ENCODE results near the gene ITGA11.

ITGA11 gene

GRCh38 chr15:68326711-68327354, 105.1 kb downstream of the ITGA11 start:
- no peak for DNase-seq

GRCh38 chr15:68325726-68326125, 106.2 kb downstream of the ITGA11 start:
- DNase-seq = no peak

DNA sequence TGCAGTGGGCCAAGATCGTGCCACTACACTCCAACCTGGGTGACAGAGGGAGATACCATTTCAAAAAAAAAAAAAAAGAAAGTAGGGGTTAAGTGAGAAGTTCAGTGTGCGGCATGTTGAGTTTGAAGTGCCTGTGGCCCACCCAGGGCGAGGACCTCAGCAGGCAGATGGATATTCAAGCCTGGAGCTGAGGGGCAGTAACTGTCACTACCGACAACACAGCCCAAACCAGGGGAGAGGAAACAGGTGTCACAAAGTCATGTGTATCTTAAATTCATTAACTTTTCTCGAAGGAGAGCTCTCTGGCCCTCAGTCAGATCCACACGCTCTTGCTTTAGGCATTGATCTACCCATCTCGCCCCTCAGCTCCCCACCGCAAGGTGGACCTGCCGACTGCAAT, 109.2 kb downstream of the ITGA11 start:
- no peak for DNase-seq

DNA sequence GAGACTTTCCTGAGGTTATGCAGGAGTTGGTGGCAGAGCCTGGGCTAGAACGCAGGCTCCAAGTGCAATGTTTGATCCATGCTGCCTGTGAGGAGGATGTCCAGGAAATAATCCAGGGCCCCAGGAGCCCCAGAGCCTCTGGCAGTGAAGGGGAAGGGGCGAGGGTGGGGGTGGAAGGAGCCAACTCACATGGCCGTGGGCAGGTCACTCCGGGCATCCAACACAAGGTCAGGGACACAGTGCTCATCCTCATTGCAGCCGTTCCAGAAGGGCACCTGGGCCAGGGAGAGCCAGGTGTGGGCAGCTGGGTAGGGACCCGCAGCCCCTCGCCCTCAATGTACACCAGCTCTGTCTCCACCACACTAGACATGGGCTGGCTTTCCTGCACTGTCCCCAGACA, 110.7 kb downstream of the ITGA11 start:
- no peak for DNase-seq

- no peak for DNase-seq
Observed at GRCh38 chr15:68319997-68320396, 112.0 kb downstream of the ITGA11 start.

GRCh38 chr15:68318931-68319909, 112.7 kb downstream of the ITGA11 start:
- DNase-seq = no peak

DNA sequence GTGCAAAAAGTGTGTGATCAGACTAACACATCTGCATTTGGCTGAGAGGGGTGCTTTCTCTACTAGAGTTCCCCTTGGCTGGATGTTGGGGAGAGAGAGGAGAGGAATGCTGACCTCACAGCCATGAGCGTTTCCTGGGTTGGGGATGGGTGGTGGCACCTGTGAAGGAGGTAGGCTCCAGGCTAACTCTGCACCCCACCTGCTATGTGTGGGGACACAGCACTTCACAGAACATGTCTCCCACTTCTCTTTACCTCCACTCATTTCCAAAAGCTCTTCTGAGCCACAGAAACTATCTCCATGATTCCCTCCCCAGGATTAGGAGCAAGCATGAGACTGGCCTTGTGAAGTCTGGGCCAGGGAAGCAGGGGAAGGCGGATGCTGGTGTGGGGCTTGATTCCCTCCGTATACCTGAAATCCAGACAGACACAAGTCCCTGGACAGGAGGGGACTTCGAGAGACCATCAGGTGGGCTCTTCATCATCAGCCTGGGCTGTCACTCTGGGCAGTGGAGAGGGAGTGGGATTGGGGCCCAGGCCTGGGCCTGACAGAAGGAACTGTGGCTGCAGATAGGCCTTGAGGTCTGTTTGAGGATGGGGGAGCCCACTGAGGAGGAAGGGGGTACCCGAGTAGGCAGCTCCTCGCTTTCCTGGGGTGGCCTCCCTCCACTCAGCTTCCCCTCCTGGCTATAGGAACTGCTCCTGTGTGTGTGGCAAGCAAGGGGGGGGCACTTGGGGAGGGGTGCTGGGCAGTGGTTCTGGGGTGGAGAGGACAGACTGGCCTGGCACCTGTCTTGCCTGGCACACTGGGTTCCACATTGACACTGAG, 113.7 kb downstream of the ITGA11 start:
- no peak for DNase-seq

DNA sequence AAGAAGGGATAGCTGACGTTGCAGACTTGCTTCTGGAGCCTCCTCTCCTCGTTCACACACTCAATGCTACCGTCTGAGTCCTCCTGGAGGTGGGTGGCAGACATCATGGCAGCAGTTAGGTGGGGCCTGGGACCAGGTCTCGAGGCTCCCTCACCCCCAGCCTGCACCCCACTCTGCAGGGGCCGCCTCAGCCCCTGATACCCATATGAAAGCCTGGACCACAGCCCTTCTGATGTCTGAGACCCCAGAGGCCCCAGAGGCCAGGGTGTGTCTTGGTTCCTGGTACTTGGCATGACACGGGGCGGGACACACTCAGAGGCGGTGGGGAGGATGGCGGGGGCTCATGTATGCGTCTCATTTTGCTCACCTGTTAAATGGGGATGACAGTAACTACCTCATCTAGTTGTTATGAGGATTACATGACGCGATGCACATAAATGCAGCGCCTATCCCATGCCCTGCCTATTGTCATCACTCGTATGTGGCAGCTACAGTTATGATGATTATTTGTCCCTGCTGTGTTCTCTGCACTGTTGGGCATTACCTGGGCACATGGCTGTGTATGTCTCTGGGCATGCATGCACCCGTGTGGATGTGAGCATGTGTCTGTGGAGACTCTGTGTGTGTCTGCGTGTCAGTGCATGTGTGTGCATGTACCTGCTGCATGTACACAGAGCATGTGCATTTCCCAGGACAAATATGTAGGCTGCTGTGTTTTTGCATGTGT, 114.5 kb downstream of the ITGA11 start:
- no peak for DNase-seq

DNA sequence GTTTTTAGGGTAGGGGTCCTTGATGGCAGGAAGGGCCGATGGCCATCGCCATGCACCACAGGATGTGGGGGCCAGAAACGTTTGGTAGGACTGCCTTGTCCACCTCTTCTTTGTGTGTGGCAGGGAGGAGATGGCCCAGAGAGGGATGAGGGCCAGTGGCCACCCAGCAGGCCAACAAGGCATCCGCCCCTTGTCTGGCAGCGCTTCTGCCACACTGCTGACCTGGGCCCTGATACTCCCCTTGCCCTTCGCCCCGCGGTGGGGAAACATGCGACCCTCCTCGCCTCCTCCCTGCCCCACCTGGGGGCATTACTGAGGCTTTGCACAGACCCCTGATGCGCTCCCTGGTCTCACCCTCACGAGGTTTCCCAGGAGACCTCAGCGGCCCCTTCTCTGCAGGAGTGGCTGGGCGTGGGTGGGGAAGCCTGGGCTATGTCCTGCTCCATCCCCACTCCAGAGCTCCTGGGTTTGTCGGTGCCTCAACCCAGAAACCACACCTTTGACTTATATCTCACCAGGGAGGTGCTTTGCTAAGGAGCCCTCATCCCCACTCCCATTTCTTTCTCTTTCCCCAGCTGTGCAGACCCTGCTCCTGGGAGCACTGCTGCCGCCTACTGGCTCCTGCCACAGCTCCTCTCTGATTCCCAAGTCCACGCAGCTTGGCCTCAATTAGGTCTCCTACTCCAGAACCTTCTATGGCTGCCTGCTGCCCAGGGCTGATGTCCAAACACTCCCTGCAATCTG, 115.7 kb downstream of the ITGA11 start:
- DNase-seq = no peak

- no peak for DNase-seq
Observed at GRCh38 chr15:68315495-68316031, 116.4 kb downstream of the ITGA11 start.

DNA sequence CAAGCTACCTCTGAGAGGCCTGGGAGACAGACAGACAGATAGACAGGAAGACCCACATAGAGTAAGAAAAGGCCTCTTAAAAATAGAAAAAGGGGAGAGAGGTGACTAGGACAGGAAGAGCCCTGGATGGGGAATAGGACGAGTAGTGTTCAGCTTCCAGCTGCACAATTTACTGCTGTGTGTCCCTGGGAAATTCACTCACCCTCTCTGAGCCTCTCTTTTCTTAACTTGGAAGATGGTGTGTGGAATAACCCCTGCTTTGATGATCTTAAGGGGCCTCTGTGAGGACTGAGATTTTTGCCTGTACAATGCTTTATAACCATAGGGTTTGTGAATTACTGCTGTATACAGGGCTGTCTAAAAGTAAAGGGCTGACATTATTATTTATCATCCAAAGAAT, 116.9 kb downstream of the ITGA11 start:
- DNase-seq = no peak

- DNase-seq = no peak
Observed at GRCh38 chr15:68314563-68314962, 117.4 kb downstream of the ITGA11 start.

DNA sequence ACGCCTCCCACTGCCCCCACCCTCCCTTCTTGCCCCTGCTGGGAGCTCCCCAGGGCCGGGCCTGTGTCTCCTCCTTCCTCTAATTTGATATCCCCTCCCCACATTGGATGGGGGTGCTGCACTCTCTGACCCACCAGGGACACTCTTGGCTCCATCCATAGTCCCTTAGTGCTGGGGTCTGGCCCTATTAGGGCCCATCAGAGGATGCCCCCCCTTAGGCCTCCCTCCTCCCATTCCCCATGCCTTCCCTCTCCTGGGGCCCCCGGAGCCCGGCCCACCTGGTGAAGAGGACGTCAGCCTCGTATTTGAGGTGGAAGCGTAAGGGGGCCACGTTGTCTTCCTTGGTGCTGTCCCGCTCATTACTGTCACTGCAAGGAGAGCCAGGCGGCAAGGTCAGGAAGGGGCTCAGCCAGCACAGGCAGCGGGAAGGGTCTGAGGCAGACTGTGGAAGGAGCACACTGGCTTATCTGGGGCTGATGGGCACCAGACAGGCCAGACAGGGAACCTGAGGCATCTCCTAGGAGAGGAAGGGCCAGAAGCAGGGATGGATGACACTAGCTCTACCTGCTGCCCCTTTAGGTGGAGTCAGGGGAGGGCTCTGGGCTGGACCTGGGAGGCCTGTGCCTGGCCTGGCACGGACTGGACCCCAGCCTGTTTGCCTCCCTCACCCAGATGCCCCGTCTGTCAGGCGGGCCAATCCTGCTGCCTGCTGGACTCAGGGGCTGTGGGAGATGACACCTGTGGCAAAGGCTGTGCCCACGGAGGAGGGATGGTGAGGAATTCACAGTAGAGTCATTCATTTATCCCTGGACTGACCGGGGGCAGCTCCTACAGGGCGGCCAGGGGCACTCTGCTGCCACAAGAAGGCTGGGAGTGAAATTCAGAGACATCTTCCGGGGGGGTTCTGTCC, 118.2 kb downstream of the ITGA11 start:
- peak; percentile 32 for DNase-seq

DNA sequence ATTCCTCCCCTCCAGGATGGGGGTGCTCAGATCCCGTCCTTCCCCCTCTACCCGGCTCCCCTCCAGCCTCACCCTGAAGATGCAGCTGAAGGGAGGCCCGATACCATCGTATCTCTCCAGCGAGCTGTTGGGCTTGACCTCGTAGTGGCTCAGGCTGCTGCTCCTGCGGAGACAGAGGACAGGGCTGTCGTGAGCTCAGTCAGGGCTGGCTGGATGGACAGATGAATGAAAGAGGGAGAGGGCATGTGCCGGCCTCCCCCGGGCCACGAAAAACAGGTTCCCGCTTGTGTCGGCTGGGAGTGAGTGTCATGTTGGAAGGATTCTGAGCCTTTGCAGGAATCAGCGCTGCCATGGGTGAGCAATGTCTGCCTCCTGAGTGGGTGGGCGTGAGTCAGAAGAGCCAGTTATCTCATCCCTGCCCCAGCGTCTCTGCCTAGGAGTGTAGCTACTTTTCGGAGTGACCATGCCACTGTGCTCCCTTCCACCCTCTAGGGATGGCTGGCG, 119.2 kb downstream of the ITGA11 start:
- peak; percentile 28 for DNase-seq

DNA sequence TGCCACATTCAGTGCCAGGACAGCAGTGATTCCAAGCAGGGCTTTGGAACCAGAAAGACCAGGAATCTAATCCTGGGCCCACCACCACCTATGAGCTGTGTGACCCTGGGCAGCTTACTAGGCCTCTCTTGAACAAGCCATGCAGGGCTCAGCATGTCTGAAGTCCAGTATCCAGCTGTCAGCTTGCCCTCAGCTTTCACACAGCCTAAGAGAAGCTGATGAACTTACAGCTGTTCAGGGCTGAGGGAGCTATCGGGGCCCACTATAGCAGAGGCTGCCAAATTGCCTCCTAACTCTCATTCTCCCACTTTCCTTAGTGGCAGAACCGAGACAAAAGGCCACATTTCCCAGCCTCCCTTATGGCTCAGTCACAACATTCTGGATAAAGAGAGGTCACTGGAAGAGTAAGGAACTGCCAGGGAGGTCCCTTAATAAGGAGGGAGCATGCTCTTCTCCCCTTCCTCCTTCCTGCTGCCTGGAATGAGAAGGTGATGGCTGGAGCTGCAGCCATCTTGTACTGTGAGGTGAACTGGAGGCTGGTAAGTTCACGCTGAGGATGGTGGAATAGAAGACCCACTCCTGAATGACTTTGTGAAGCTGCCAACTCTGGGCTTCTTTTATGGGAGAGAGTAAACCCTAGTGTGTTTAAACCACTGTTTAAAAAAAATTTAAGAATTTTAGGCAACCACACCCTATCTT, 120.0 kb downstream of the ITGA11 start:
- peak; percentile 29 for DNase-seq

DNA sequence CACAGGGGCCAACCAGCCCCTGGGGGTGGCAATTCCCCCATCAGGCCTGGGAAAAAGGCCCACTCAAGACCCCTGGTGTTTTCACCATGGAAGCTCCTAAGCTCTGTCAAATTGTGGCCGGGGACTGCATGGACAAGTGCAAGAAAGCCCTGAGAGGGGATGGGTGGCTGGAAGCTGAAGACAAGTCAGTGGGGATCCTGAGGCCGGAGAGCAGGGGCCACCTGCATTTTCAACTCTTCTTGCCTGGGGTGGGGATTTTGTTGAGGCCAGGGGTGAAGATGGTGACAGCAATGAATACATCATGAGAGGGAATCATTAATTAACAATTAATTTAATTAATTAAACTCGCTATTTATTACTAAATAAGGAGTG, 120.5 kb downstream of the ITGA11 start:
- peak; percentile 25 for DNase-seq

- peak; percentile 34 for DNase-seq
Observed at GRCh38 chr15:68310804-68311463, 121.0 kb downstream of the ITGA11 start.

DNA sequence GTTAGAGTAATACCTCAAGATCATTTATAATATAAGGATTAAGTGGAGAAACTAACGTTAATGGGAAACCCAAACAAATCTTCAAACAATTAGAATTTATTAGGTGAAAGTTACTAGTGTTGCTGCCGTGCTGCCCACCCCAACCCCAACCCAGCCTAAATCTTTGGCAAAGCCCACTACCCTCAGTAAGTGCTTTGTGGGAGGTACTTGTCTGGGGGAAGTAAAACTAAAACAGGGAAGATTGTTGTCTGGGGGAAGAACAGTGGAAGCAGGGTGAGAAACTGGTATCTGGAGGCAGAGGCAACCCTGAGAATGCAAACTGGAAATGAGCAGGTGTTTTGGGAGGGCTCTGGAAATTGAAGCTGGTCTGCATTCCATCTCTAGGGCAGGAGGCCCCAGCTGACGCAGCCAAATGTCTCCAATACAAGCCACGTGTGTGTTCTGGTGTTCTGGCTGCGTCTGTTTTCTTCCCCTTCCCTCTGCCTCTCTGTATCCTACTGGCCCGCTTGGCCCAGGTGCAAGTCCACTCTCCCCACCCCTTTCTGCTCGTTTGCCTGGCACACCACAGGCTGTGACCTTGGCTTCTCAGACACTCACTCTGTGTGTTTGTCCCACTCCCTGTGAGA, 121.7 kb downstream of the ITGA11 start:
- peak; percentile 38 for DNase-seq

- no peak for DNase-seq
Observed at GRCh38 chr15:68309024-68309423, 122.9 kb downstream of the ITGA11 start.

Measured in activated CD8-positive, alpha-beta memory T cell treated with anti-CD3 and anti-CD28 coated beads, Interleukin-2, amount 50 U/mL, for 48 hours (primary cell).